GM12878 (cell line): ENCODE results near the gene CKMT2.

Source experiments
- CHD2 ChIP-seq: IDR thresholded peaks from 2 replicates; pipeline ENCODE4 v1.6.1; 2011; ENCODE audit warnings: low read depth, low read length, improper control_type of control experiment, borderline replicate concordance
- SUZ12 ChIP-seq: fragments of 200-600 bp; sonication (generic); IDR thresholded peaks from one replicate; pipeline ENCODE4 v1.6.1; 2018; ENCODE audit warnings: antibody characterized with exemption, mild to moderate bottlenecking; ENCODE audit not compliant: unreplicated experiment

GRCh38 chr5:81187885-81188284, 45.2 kb upstream of the CKMT2 start:
- no peak for TF ChIP-seq CHD2
- no peak for TF ChIP-seq SUZ12
